ENCODE data around the gene HOXB3.

HOXB3 gene

GRCh38 chr17:48582750-48583069 lies 7.3 kb downstream of the HOXB3 start:
- no peak for DNase-seq

GRCh38 chr17:48579760-48580554 lies 10.1 kb downstream of the HOXB3 start:
- DNase-seq, result no peak

GRCh38 chr17:48579471-48579759 lies 10.6 kb downstream of the HOXB3 start:
- DNase-seq, result no peak

GRCh38 chr17:48578616-48579470 lies 11.2 kb downstream of the HOXB3 start:
- no peak for DNase-seq

- DNase-seq, result peak; percentile 81
Observed at GRCh38 chr17:48577946-48578615, 12.0 kb downstream of the HOXB3 start, which contains the start of gene HOXB4. Gene HOXB4 (minus strand): TSS chr17:48578350. CDS start chr17:48578319, 31 bp downstream.

GRCh38 chr17:48577330-48577945 lies 12.6 kb downstream of the HOXB3 start:
- no peak for DNase-seq

- no peak for DNase-seq
Observed at GRCh38 chr17:48576479-48577309, 13.3 kb downstream of the HOXB3 start.

- no peak for DNase-seq
Observed at GRCh38 chr17:48575673-48576478, 14.2 kb downstream of the HOXB3 start.

GRCh38 chr17:48575066-48575582 lies 14.9 kb downstream of the HOXB3 start:
- DNase-seq, result no peak

- DNase-seq, result no peak
Observed at GRCh38 chr17:48574505-48575065, 15.5 kb downstream of the HOXB3 start.

- no peak for DNase-seq
Observed at GRCh38 chr17:48571826-48572417, 18.1 kb downstream of the HOXB3 start.

- no peak for DNase-seq
Observed at GRCh38 chr17:48571024-48571818, 18.8 kb downstream of the HOXB3 start.

- no peak for DNase-seq
Observed at GRCh38 chr17:48570325-48571023, 19.6 kb downstream of the HOXB3 start.

- no peak for DNase-seq
Observed at GRCh38 chr17:48569674-48570324, 20.2 kb downstream of the HOXB3 start.

GRCh38 chr17:48569240-48569582 lies 20.8 kb downstream of the HOXB3 start:
- no peak for DNase-seq

GRCh38 chr17:48568499-48569239 lies 21.4 kb downstream of the HOXB3 start:
- no peak for DNase-seq

- DNase-seq, result no peak
Observed at GRCh38 chr17:48567646-48568354, 22.2 kb downstream of the HOXB3 start.

Data from activated CD4-positive, alpha-beta T cell treated with anti-CD3 and anti-CD28 coated beads, Interleukin-2, amount 50 U/mL, for 16 hours (primary cell).